IMR-90 (cell line): ENCODE measurements around the gene IGSF22. TPM values are rescaled to one million over a fixed set of nuclear protein-coding genes. Genes with fewer than 3 reads are reported as not detected.

Experiments used
- ATAC-seq: fragments of 200-7000 bp; cut with Tn5 transposase; 2 replicates; pipeline ENCODE4 v1.9.1; 2020; ENCODE audit warnings: low read depth, mild to moderate bottlenecking, moderate library complexity
- BruUV-seq: library from RNA; stranded (reverse); fragments of 400-500 nt; replicated peaks from 2 replicates; lab custom pipeline; 2021; lab: Mats Ljungman, UMichigan
- CTCF ChIA-PET: fragments of 300-600 bp; formaldehyde crosslinking; extraction: SDS; loops from one replicate; lab custom pipeline; 2021; ENCODE audit warnings: antibody characterized with exemption; lab: Yijun Ruan, JAX
- POLR2A ChIA-PET: fragments of 300-600 bp; sonication (Branson Sonifier 250); formaldehyde crosslinking; loops from one replicate; lab custom pipeline; 2022; ENCODE audit warnings: antibody characterized with exemption; ENCODE audit not compliant: unreplicated experiment; lab: Charles Lee
- DNase-seq: peaks from one replicate; pipeline ENCODE4 v3.0.0; 2013
- H2AFZ ChIP-seq: replicated peaks from 2 replicates; pipeline ENCODE3; 2013; ENCODE audit warnings: low read length, mild to moderate bottlenecking; ENCODE audit not compliant: poor library complexity
- H2AK5ac ChIP-seq: 2 replicates; pipeline ENCODE4 v1.6.1; 2013; ENCODE audit warnings: low read depth, low read length, inconsistent platforms
- H2AK9ac ChIP-seq: replicated peaks from 2 replicates; pipeline ENCODE3; 2013; ENCODE audit warnings: mild to moderate bottlenecking, low read depth, low read length, moderate library complexity; ENCODE audit not compliant: poor library complexity
- H2BK120ac ChIP-seq: 2 replicates; pipeline ENCODE4 v1.6.1; 2013; ENCODE audit warnings: low read depth, low read length, inconsistent platforms
- H2BK15ac ChIP-seq: 3 replicates; pipeline ENCODE4 v1.6.1; 2013; ENCODE audit warnings: low read depth, low read length, inconsistent platforms
- H2BK20ac ChIP-seq: 2 replicates; pipeline ENCODE4 v1.6.1; 2013; ENCODE audit warnings: low read depth, mild to moderate bottlenecking, inconsistent platforms, low read length, moderate library complexity
- H2BK5ac ChIP-seq: 2 replicates; pipeline ENCODE4 v1.6.1; 2013; ENCODE audit warnings: mild to moderate bottlenecking, low read depth, low read length, inconsistent platforms; ENCODE audit not compliant: poor library complexity, severe bottlenecking
- H3K14ac ChIP-seq: replicated peaks from 2 replicates; pipeline ENCODE4 v1.6.1; 2013; ENCODE audit warnings: low read depth, low read length, inconsistent platforms
- H3K18ac ChIP-seq: 2 replicates; pipeline ENCODE4 v1.6.1; 2013; ENCODE audit warnings: low read depth, low read length, control low read depth
- H3K23ac ChIP-seq: 2 replicates; pipeline ENCODE4 v1.6.1; 2013; ENCODE audit warnings: low read depth, low read length, inconsistent platforms
- H3K27ac ChIP-seq: 2 replicates; pipeline ENCODE4 v1.5.1; 2013; ENCODE audit warnings: mild to moderate bottlenecking, control low read depth, low read length; ENCODE audit not compliant: insufficient read depth
- H3K27me3 ChIP-seq: 2 replicates; pipeline ENCODE4 v1.6.1; 2013; ENCODE audit warnings: low read length; ENCODE audit not compliant: control insufficient read depth, insufficient read depth
- H3K36me3 ChIP-seq: 2 replicates; pipeline ENCODE4 v1.6.1; 2013; ENCODE audit warnings: low read length, mixed read lengths; ENCODE audit not compliant: control insufficient read depth, insufficient read depth
- H3K4ac ChIP-seq: 2 replicates; pipeline ENCODE4 v1.6.1; 2013; ENCODE audit warnings: low read depth, low read length, inconsistent platforms
- H3K4me1 ChIP-seq: 2 replicates; pipeline ENCODE4 v1.6.1; 2013; ENCODE audit warnings: low read length, mixed read lengths; ENCODE audit not compliant: control insufficient read depth, insufficient read depth
- H3K4me2 ChIP-seq: 2 replicates; pipeline ENCODE4 v1.6.1; 2013; ENCODE audit warnings: low read depth, mild to moderate bottlenecking, control low read depth, low read length, moderate library complexity
- H3K4me3 ChIP-seq: 2 replicates; pipeline ENCODE4 v1.5.1; 2013; ENCODE audit warnings: low read depth, mild to moderate bottlenecking, control low read depth, low read length, moderate library complexity; ENCODE audit not compliant: insufficient read depth
- H3K56ac ChIP-seq: 2 replicates; pipeline ENCODE4 v1.6.1; 2013; ENCODE audit warnings: low read length, inconsistent platforms; ENCODE audit not compliant: insufficient read depth; ENCODE audit errors: extremely low read depth
- H3K79me1 ChIP-seq, 2 experiments: 2 replicates each; pipeline ENCODE4 v1.6.1; 2013; ENCODE audit warnings: low read length in 2 of 2, inconsistent platforms in 1 of 2, low read depth in 1 of 2
- H3K9ac ChIP-seq: 2 replicates; pipeline ENCODE4 v1.6.1; 2013; ENCODE audit warnings: low read depth, low read length, control low read depth
- H3K9me1 ChIP-seq: 2 replicates; pipeline ENCODE4 v1.6.1; 2013; ENCODE audit warnings: low read length, inconsistent platforms; ENCODE audit not compliant: insufficient read depth
- H3K9me3 ChIP-seq: 2 replicates; pipeline ENCODE4 v1.6.1; 2013; ENCODE audit warnings: low read length; ENCODE audit not compliant: control insufficient read depth, insufficient read depth
- H4K20me1 ChIP-seq: 2 replicates; pipeline ENCODE4 v1.6.1; 2013; ENCODE audit warnings: low read length, inconsistent platforms; ENCODE audit not compliant: insufficient read depth
- H4K5ac ChIP-seq: 2 replicates; pipeline ENCODE4 v1.6.1; 2013; ENCODE audit warnings: mild to moderate bottlenecking, low read depth, low read length, control low read depth
- H4K8ac ChIP-seq, 2 experiments: 2 replicates each; pipeline ENCODE4 v1.6.1; 2013; ENCODE audit warnings: low read depth in 2 of 2, low read length in 2 of 2, control low read depth in 1 of 2, inconsistent platforms in 1 of 2
- H4K91ac ChIP-seq: 2 replicates; pipeline ENCODE4 v1.6.1; 2013; ENCODE audit warnings: low read depth, low read length, inconsistent platforms; ENCODE audit not compliant: insufficient read depth
- CEBPB ChIP-seq: IDR thresholded peaks from 2 replicates; pipeline ENCODE4 v1.6.1; 2012; ENCODE audit warnings: low read depth, low read length, improper control_type of control experiment
- POLR2A ChIP-seq: IDR thresholded peaks from 2 replicates; pipeline ENCODE4 v1.6.1; 2012; ENCODE audit warnings: mild to moderate bottlenecking, low read depth, low read length
- RFX5 ChIP-seq: IDR thresholded peaks from 2 replicates; pipeline ENCODE4 v1.8.0; 2012; ENCODE audit warnings: low read depth, mild to moderate bottlenecking, low read length, moderate library complexity
- WGBS, 2 experiments: methylation state at CpG; one replicate each; pipeline versions ENCODE4 v1.1.5 to v1.1.7; 2013; ENCODE audit warnings: missing lambda C conversion rate in 2 of 2; ENCODE audit not compliant: insufficient read length in 1 of 2; ENCODE audit errors: extremely low coverage in 2 of 2; 5-methylcytosine and 5-hydroxymethylcytosine counted together
- dilution Hi-C: fragments of 300-500 bp; cut with HindIII; formaldehyde crosslinking; loops from one replicate; pipeline ENCODE4 v1.14.3; 2018; ENCODE audit warnings: low sequenced_read_pairs; ENCODE audit not compliant: unreplicated experiment
- in situ Hi-C: fragments of 300-500 bp; cut with MboI; formaldehyde crosslinking; loops from 3 replicates; pipeline ENCODE4 v1.14.3; 2019; ENCODE audit warnings: low sequenced_read_pairs, inconsistent platforms, mixed read lengths
- intact Hi-C: fragments of 100-400 bp; cut with micrococcal nuclease; formaldehyde crosslinking; loops from 2 replicates; pipeline ENCODE4 v1.10.0; 2022
- polyA plus RNA-seq, 3 experiments: library from polyadenylated mRNA; depleted of rRNA; stranded (reverse); fragments of >200 nt; gene quantifications; 2 replicates each; pipeline ENCODE4 v1.2.3, GENCODE V29; 2012; ENCODE audit warnings: low replicate concordance in 1 of 3
- total RNA-seq: library from RNA; depleted of rRNA; stranded (reverse); fragments of >200 nt; gene quantifications from 2 replicates; pipeline ENCODE4 v1.2.3, GENCODE V29; 2012

IGSF22 gene
- total and polyA plus RNA-seq, 2 of the 4 experiments (the other 2 are of a cell fraction) = not detected

- Histone ChIP-seq H3K9me3 (no peaks in the 10 kb centered on the region), H3K27me3 (peaks cover 2% of the 10 kb centered on the region; the same call in 1 of the 2 replicates), H3K9me1 (no peaks in the 10 kb centered on the region), H3K36me3 (no peaks in the 10 kb centered on the region), H2AK9ac (no peak overlapping the region), H4K91ac (no peak overlapping the region), H4K8ac (no peak overlapping the region), H2BK120ac (no peak overlapping the region), H2BK15ac (no peak overlapping the region), H2BK5ac (no peak overlapping the region), H3K4me3 (no peak overlapping the region), H3K18ac (no peak overlapping the region), H3K14ac (no peak overlapping the region), H3K4me2 (no peak overlapping the region), H4K20me1 (no peaks in the 10 kb centered on the region), H2AFZ (no peak overlapping the region), H3K79me1 (no peaks in the 10 kb centered on the region), H3K56ac (no peak overlapping the region), H3K9ac (no peak overlapping the region), H4K5ac (no peak overlapping the region), H2AK5ac (no peak overlapping the region), H3K4ac (no peak overlapping the region), H3K4me1 (no peaks in the 10 kb centered on the region), H3K23ac (no peak overlapping the region), H3K27ac (no peak overlapping the region), H2BK20ac (no peak overlapping the region)
- POLR2A ChIA-PET = no interaction called here
- CTCF ChIA-PET = no interaction called here
- no peak for DNase-seq
- dilution Hi-C loops = no loop called here
- in situ Hi-C loops = no loop called here
- TF ChIP-seq POLR2A (no peak), CEBPB (no peak), RFX5 (no peak)
- ATAC-seq = no peak
- no TSS peak for BruUV-seq
- intact Hi-C loops = no loop called here
- 64% methylated on average over 1 of the region's 2 CpGs; no CpG with 5 or more reads in 1 of the 2 experiments for WGBS, 2 experiments
Measured at GRCh38 chr11:18671246-18671645, 54.7 kb downstream of the IGSF22 start.
